Cardiac fibroblast (primary cell): ENCODE measurements around the gene FBXO28.

ENCODE experiments used
- DNase-seq, 2 donors: peaks; one replicate each; pipeline versions ENCODE4 v3.0.0 to v3.0.0-alpha.2; 2010; ENCODE audit warnings: low read depth in 2 of 2
- H3K4me3 ChIP-seq, 2 donors: replicated peaks in 1 of 2; 1 replicate in 1 of 2; 2 replicates in 1 of 2; pipeline ENCODE4 v1.5.1; 2011; ENCODE audit warnings: low read depth in 2 of 2, low read length in 2 of 2, mild to moderate bottlenecking in 2 of 2, moderate library complexity in 1 of 2
- TF ChIP-seq, protein P1 (sequence below): IDR thresholded peaks from one replicate; pipeline ENCODE4 v1.5.1; 2011; ENCODE audit warnings: low read depth, mild to moderate bottlenecking, low read length, inconsistent platforms

The FBXO28 gene

DNA sequence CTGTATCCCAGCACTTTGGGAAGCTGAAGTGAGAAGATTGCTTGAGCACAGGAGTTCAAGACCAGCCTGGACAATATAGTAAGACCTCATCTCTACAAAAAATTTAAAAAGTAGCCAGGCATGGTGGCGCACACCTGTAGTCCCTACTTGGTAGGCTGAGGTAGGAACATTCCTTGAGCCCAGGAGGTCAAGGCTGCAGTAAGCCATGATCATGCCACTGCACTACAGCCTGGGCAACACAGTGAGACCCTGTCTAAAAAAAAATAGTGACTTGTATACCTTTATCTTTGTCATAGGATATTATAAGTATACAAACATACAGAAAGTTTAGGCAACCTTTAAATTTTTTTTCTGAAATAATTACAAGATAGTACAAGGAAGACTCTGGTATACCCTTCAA, 3.9 kb upstream of the FBXO28 start:
- TF ChIP-seq, protein P1, sequence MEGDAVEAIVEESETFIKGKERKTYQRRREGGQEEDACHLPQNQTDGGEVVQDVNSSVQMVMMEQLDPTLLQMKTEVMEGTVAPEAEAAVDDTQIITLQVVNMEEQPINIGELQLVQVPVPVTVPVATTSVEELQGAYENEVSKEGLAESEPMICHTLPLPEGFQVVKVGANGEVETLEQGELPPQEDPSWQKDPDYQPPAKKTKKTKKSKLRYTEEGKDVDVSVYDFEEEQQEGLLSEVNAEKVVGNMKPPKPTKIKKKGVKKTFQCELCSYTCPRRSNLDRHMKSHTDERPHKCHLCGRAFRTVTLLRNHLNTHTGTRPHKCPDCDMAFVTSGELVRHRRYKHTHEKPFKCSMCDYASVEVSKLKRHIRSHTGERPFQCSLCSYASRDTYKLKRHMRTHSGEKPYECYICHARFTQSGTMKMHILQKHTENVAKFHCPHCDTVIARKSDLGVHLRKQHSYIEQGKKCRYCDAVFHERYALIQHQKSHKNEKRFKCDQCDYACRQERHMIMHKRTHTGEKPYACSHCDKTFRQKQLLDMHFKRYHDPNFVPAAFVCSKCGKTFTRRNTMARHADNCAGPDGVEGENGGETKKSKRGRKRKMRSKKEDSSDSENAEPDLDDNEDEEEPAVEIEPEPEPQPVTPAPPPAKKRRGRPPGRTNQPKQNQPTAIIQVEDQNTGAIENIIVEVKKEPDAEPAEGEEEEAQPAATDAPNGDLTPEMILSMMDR, result no peak

GRCh38 chr1:224113005-224113404, 906 bp upstream of the FBXO28 start:
- H3K4me3 ChIP-seq, result no peak overlapping the region
- no peak for DNase-seq
- TF ChIP-seq, protein P1, result no peak

More for the DNA sequence above, 3.9 kb upstream of the FBXO28 start:
- H3K4me3 ChIP-seq, result no peak overlapping the region
- DNase-seq, result no peak

DNA sequence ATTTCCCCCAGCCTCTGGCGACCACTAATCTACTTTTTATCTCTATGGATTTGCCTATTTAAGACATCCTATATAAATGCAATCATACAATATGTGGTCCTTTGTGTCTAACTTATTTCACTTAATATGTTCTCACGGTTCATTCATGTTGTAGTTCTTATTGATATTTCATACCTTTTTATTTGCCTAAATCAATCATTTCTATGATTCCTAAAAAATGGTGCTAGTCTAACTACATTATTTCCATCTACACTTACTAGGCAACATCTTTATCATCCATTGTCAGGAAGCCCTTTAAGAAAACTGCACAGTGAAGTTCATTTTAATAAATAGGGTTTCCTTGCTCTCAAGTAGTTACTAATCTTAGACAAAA, 380 bp upstream of the FBXO28 start:
- H3K4me3 ChIP-seq, result peak overlapping the region; percentile 94 to 96
- TF ChIP-seq, protein P1, result no peak
- no peak for DNase-seq

- peak overlapping the region; percentile 94 to 96 for H3K4me3 ChIP-seq
- TF ChIP-seq, protein P1, result no peak
- peak; percentile 9 for DNase-seq
Measured at GRCh38 chr1:224114787-224115175, 870 bp downstream of the FBXO28 start.

DNA sequence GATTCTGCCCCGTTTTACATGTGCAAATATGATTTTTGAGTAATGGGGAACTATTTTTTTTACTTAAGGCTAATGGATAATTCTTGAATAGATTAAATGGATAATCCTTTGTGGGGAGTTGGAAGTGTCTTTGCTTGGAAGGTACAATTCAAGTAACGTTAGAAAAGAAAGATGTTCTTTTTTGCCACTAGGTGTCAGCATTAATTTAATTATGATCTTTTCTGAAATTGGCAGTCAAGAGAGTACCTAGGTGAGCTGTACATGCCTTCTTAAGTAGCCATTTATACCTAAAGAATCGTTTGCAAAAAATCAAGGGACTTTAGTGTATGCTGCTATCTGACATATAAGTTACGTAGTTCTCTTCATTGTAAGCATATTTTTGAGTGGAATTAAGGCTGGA, 2.2 kb downstream of the FBXO28 start:
- TF ChIP-seq, protein P1, result no peak
- no peak overlapping the region for H3K4me3 ChIP-seq
- DNase-seq, result peak; percentile 71 to 74

DNA sequence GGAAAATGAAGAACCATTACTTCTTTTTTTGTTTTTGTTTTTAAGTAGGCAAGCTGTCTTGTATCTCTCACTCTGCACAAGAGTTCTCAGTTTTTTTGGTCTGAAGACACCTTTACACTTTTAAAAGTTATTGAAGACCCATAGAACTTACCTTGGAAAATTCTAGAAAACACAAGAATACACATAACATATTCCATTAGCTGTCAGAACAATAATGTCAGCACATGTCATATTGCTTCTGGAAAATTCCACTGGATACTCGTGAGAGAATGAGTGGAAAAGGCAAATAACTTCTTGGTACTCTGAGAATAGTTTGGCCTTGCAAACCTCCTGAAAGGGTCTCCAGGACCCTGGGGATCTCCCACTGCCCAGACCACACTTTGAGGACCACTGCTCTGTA, 4.8 kb downstream of the FBXO28 start:
- TF ChIP-seq, protein P1, result no peak
- no peak for DNase-seq
- no peak overlapping the region for H3K4me3 ChIP-seq

- no peak overlapping the region for H3K4me3 ChIP-seq
- TF ChIP-seq, protein P1, result no peak
- DNase-seq, result no peak
Measured at GRCh38 chr1:224123136-224123535, 9.2 kb downstream of the FBXO28 start.
